Measurements from ENCODE around the gene RCC2.
A peak's percentile ranks its signal among the peaks of the same experiment; 100 is the strongest.

The RCC2 gene

GRCh38 chr1:17371896-17372295 lies 67.6 kb downstream of the RCC2 start, which contains the start of gene PADI6:
PADI6 (plus strand) TSS chr1:17372196; CDS start chr1:17372246, 50 bp downstream.
- no peak within 1 kb of the TSS for H3K4me3 ChIP-seq (ENCODE audit: insufficient read length, low read depth)
- H3K9me3 ChIP-seq (ENCODE audit: insufficient read depth, low read length): no peaks in the 10 kb centered on the region
- no peaks in the 10 kb centered on the region for H3K27me3 ChIP-seq (ENCODE audit: insufficient read depth, insufficient read length)
- H3K4me1 ChIP-seq (ENCODE audit: insufficient read depth, insufficient read length): peaks cover 2% of the 10 kb centered on the region
- DNase-seq (ENCODE audit: low read depth, low spot score): no peak
- no peak within 1 kb of the TSS for H3K9ac ChIP-seq (ENCODE audit: insufficient read length, low read depth)
- TF ChIP-seq YY1 (IDR thresholded peaks at IDR 0.05; ENCODE audit: insufficient read depth, insufficient read length) (no peak), SUZ12 (IDR thresholded peaks at IDR 0.05; ENCODE audit: extremely low read depth, insufficient read depth, insufficient read length) (no peak), ZNF274 (IDR thresholded peaks at IDR 0.05; ENCODE audit: low read depth, low read length) (no peak)
- no peaks in the 10 kb centered on the region for H3K36me3 ChIP-seq (ENCODE audit: insufficient read depth, insufficient read length, low read length)

GRCh38 chr1:17370618-17371017 lies 68.9 kb downstream of the RCC2 start:
- Histone ChIP-seq H3K36me3 (ENCODE audit: insufficient read depth, insufficient read length, low read length) (no peaks in the 10 kb centered on the region), H3K27me3 (ENCODE audit: insufficient read depth, insufficient read length) (no peaks in the 10 kb centered on the region), H3K4me3 (ENCODE audit: insufficient read length, low read depth) (no peak overlapping the region), H3K9me3 (ENCODE audit: insufficient read depth, low read length) (no peaks in the 10 kb centered on the region), H3K4me1 (ENCODE audit: insufficient read depth, insufficient read length) (peaks cover 5% of the 10 kb centered on the region), H3K9ac (ENCODE audit: insufficient read length, low read depth) (no peak overlapping the region)
- no peak for TF ChIP-seq SUZ12 (IDR thresholded peaks at IDR 0.05; ENCODE audit: extremely low read depth, insufficient read depth, insufficient read length)
- TF ChIP-seq ZNF274 (IDR thresholded peaks at IDR 0.05; ENCODE audit: low read depth, low read length): no peak
- no peak for TF ChIP-seq YY1 (IDR thresholded peaks at IDR 0.05; ENCODE audit: insufficient read depth, insufficient read length)
- DNase-seq (ENCODE audit: low read depth, low spot score): no peak

GRCh38 chr1:17369466-17369865 lies 70.0 kb downstream of the RCC2 start:
- no peak for DNase-seq (ENCODE audit: low read depth, low spot score)
- no peaks in the 10 kb centered on the region for H3K9me3 ChIP-seq (ENCODE audit: insufficient read depth, low read length)
- H3K27me3 ChIP-seq (ENCODE audit: insufficient read depth, insufficient read length): no peaks in the 10 kb centered on the region
- TF ChIP-seq ZNF274 (IDR thresholded peaks at IDR 0.05; ENCODE audit: low read depth, low read length) (no peak), YY1 (IDR thresholded peaks at IDR 0.05; ENCODE audit: insufficient read depth, insufficient read length) (no peak), SUZ12 (IDR thresholded peaks at IDR 0.05; ENCODE audit: extremely low read depth, insufficient read depth, insufficient read length) (no peak)
- no peaks in the 10 kb centered on the region for H3K36me3 ChIP-seq (ENCODE audit: insufficient read depth, insufficient read length, low read length)
- H3K4me1 ChIP-seq (ENCODE audit: insufficient read depth, insufficient read length): peaks cover 5% of the 10 kb centered on the region
- H3K4me3 ChIP-seq (ENCODE audit: insufficient read length, low read depth): no peak overlapping the region
- H3K9ac ChIP-seq (ENCODE audit: insufficient read length, low read depth): peak overlapping the region; percentile 42

GRCh38 chr1:17365293-17365692 lies 74.2 kb downstream of the RCC2 start:
- no peak for DNase-seq (ENCODE audit: low read depth, low spot score)
- Histone ChIP-seq H3K9ac (ENCODE audit: insufficient read length, low read depth) (no peak overlapping the region), H3K9me3 (ENCODE audit: insufficient read depth, low read length) (no peaks in the 10 kb centered on the region), H3K27me3 (ENCODE audit: insufficient read depth, insufficient read length) (no peaks in the 10 kb centered on the region), H3K4me1 (ENCODE audit: insufficient read depth, insufficient read length) (peaks cover 5% of the 10 kb centered on the region), H3K4me3 (ENCODE audit: insufficient read length, low read depth) (no peak overlapping the region), H3K36me3 (ENCODE audit: insufficient read depth, insufficient read length, low read length) (no peaks in the 10 kb centered on the region)
- TF ChIP-seq YY1 (IDR thresholded peaks at IDR 0.05; ENCODE audit: insufficient read depth, insufficient read length) (no peak), SUZ12 (IDR thresholded peaks at IDR 0.05; ENCODE audit: extremely low read depth, insufficient read depth, insufficient read length) (no peak), ZNF274 (IDR thresholded peaks at IDR 0.05; ENCODE audit: low read depth, low read length) (no peak)

GRCh38 chr1:17363771-17364170 lies 75.7 kb downstream of the RCC2 start:
- H3K9me3 ChIP-seq (ENCODE audit: insufficient read depth, low read length): no peaks in the 10 kb centered on the region
- H3K36me3 ChIP-seq (ENCODE audit: insufficient read depth, insufficient read length, low read length): no peaks in the 10 kb centered on the region
- H3K4me3 ChIP-seq (ENCODE audit: insufficient read length, low read depth): no peak overlapping the region
- no peak for TF ChIP-seq YY1 (IDR thresholded peaks at IDR 0.05; ENCODE audit: insufficient read depth, insufficient read length)
- TF ChIP-seq ZNF274 (IDR thresholded peaks at IDR 0.05; ENCODE audit: low read depth, low read length): no peak
- TF ChIP-seq SUZ12 (IDR thresholded peaks at IDR 0.05; ENCODE audit: extremely low read depth, insufficient read depth, insufficient read length): no peak
- no peak overlapping the region for H3K9ac ChIP-seq (ENCODE audit: insufficient read length, low read depth)
- no peaks in the 10 kb centered on the region for H3K27me3 ChIP-seq (ENCODE audit: insufficient read depth, insufficient read length)
- H3K4me1 ChIP-seq (ENCODE audit: insufficient read depth, insufficient read length): peaks cover 3% of the 10 kb centered on the region
- no peak for DNase-seq (ENCODE audit: low read depth, low spot score)

GRCh38 chr1:17363351-17363750 lies 76.1 kb downstream of the RCC2 start:
- Histone ChIP-seq H3K27me3 (ENCODE audit: insufficient read depth, insufficient read length) (no peaks in the 10 kb centered on the region), H3K4me1 (ENCODE audit: insufficient read depth, insufficient read length) (peaks cover 3% of the 10 kb centered on the region), H3K9ac (ENCODE audit: insufficient read length, low read depth) (no peak overlapping the region), H3K9me3 (ENCODE audit: insufficient read depth, low read length) (no peaks in the 10 kb centered on the region), H3K4me3 (ENCODE audit: insufficient read length, low read depth) (no peak overlapping the region), H3K36me3 (ENCODE audit: insufficient read depth, insufficient read length, low read length) (no peaks in the 10 kb centered on the region)
- TF ChIP-seq SUZ12 (IDR thresholded peaks at IDR 0.05; ENCODE audit: extremely low read depth, insufficient read depth, insufficient read length): no peak
- no peak for TF ChIP-seq YY1 (IDR thresholded peaks at IDR 0.05; ENCODE audit: insufficient read depth, insufficient read length)
- no peak for TF ChIP-seq ZNF274 (IDR thresholded peaks at IDR 0.05; ENCODE audit: low read depth, low read length)
- DNase-seq (ENCODE audit: low read depth, low spot score): no peak

- H3K9me3 ChIP-seq (ENCODE audit: insufficient read depth, low read length): no peaks in the 10 kb centered on the region
- peaks cover 3% of the 10 kb centered on the region for H3K4me1 ChIP-seq (ENCODE audit: insufficient read depth, insufficient read length)
- no peaks in the 10 kb centered on the region for H3K27me3 ChIP-seq (ENCODE audit: insufficient read depth, insufficient read length)
- no peak overlapping the region for H3K9ac ChIP-seq (ENCODE audit: insufficient read length, low read depth)
- no peak for DNase-seq (ENCODE audit: low read depth, low spot score)
- H3K4me3 ChIP-seq (ENCODE audit: insufficient read length, low read depth): no peak overlapping the region
- no peaks in the 10 kb centered on the region for H3K36me3 ChIP-seq (ENCODE audit: insufficient read depth, insufficient read length, low read length)
- no peak for TF ChIP-seq SUZ12 (IDR thresholded peaks at IDR 0.05; ENCODE audit: extremely low read depth, insufficient read depth, insufficient read length)
- no peak for TF ChIP-seq ZNF274 (IDR thresholded peaks at IDR 0.05; ENCODE audit: low read depth, low read length)
- TF ChIP-seq YY1 (IDR thresholded peaks at IDR 0.05; ENCODE audit: insufficient read depth, insufficient read length): no peak
These were observed 77.8 kb downstream of the RCC2 start for GRCh38 chr1:17361687-17362086.
